ENCODE measurements around the gene PRR16.

The PRR16 gene

GRCh38 chr5:120504057-120504456, 40.0 kb downstream of the PRR16 start:
- no peak for TF ChIP-seq CTCF (IDR thresholded peaks at IDR 0.05; ENCODE audit: borderline replicate concordance, insufficient read depth, low read depth, low read length)
- no peak overlapping the region for H3K4me3 ChIP-seq (ENCODE audit: low read depth, low read length)

- no peak for TF ChIP-seq CTCF (IDR thresholded peaks at IDR 0.05; ENCODE audit: borderline replicate concordance, insufficient read depth, low read depth, low read length)
- H3K4me3 ChIP-seq (ENCODE audit: low read depth, low read length), result no peak overlapping the region
These were observed 43.1 kb downstream of the PRR16 start for GRCh38 chr5:120507197-120507596.

- no peak for TF ChIP-seq CTCF (IDR thresholded peaks at IDR 0.05; ENCODE audit: borderline replicate concordance, insufficient read depth, low read depth, low read length)
- H3K4me3 ChIP-seq (ENCODE audit: low read depth, low read length), result no peak overlapping the region
These were observed 43.8 kb downstream of the PRR16 start for GRCh38 chr5:120507800-120508463.

GRCh38 chr5:120509053-120509452, 45.0 kb downstream of the PRR16 start:
- no peak overlapping the region for H3K4me3 ChIP-seq (ENCODE audit: low read depth, low read length)
- TF ChIP-seq CTCF (IDR thresholded peaks at IDR 0.05; ENCODE audit: borderline replicate concordance, insufficient read depth, low read depth, low read length), result no peak

DNA sequence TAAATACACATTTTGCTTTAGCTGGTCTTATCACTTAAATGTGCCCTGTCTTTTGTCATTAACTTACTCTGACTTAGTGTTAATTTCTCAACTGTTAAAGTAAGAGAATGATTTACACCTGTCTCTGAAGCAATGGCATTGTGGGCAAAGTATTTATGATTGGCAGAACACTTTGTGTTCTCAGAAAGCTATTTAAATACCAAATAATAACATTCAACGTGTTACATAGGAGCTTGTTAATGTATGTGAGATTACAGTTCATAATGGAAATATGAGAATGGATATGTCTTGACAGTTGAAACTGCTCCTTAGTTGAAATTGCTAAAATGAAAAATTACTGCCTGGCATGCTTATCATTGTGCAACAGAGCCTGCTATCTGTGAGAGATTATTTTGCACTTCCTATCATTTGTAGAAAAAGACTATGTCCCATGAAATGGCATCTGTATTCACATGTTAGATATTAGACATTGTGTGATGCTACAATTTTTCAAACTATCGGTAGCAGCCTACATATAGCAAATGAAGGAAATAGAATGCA, 46.1 kb downstream of the PRR16 start:
- TF ChIP-seq CTCF (IDR thresholded peaks at IDR 0.05; ENCODE audit: borderline replicate concordance, insufficient read depth, low read depth, low read length), result no peak
- no peak overlapping the region for H3K4me3 ChIP-seq (ENCODE audit: low read depth, low read length)

GRCh38 chr5:120510994-120511686, 47.0 kb downstream of the PRR16 start:
- no peak overlapping the region for H3K4me3 ChIP-seq (ENCODE audit: low read depth, low read length)
- TF ChIP-seq CTCF (IDR thresholded peaks at IDR 0.05; ENCODE audit: borderline replicate concordance, insufficient read depth, low read depth, low read length), result no peak

GRCh38 chr5:120512068-120512467, 48.0 kb downstream of the PRR16 start:
- no peak for TF ChIP-seq CTCF (IDR thresholded peaks at IDR 0.05; ENCODE audit: borderline replicate concordance, insufficient read depth, low read depth, low read length)
- no peak overlapping the region for H3K4me3 ChIP-seq (ENCODE audit: low read depth, low read length)
